Measurements from ENCODE around the gene ZGPAT.

ZGPAT gene

GRCh38 chr20:63783970-63784369 lies 76.1 kb downstream of the ZGPAT start:
- Histone ChIP-seq H3K9ac (ENCODE audit: low read length) (no peak overlapping the region), H4K20me1 (ENCODE audit: insufficient read depth, low read length) (no peaks in the 10 kb centered on the region), H3K27me3 (ENCODE audit: insufficient read depth, low read length) (0 out of 2 replicates have a peak, but pooled peaks cover 7% of the 10 kb centered on the region), H3K4me3 (ENCODE audit: low read depth, low read length, poor library complexity, severe bottlenecking) (no peak overlapping the region), H3K27ac (ENCODE audit: low read depth, low read length, poor library complexity, severe bottlenecking) (no peak overlapping the region), H3K9me2 (ENCODE audit: low read depth, low read length) (no peaks in the 10 kb centered on the region), H3K4me1 (ENCODE audit: insufficient read depth, low read length, severe bottlenecking) (peaks cover 3% of the 10 kb centered on the region), H3F3A (ENCODE audit: insufficient read depth, low read length) (no peaks in the 10 kb centered on the region), H3K4me2 (ENCODE audit: low read length) (no peak overlapping the region), H3K36me3 (ENCODE audit: insufficient read depth, low read length) (no peaks in the 10 kb centered on the region), H3K79me2 (ENCODE audit: insufficient read depth, low read length) (no peaks in the 10 kb centered on the region), H3K9me3 (ENCODE audit: low read length) (no peaks in the 10 kb centered on the region), H2AFZ (ENCODE audit: low read length) (no peak overlapping the region)
- no peak for TF ChIP-seq CTCF (IDR thresholded peaks at IDR 0.05; ENCODE audit: low read length)
- TF ChIP-seq EZH2 (IDR thresholded peaks at IDR 0.05; ENCODE audit: borderline replicate concordance, low read length), result no peak

- no peaks in the 10 kb centered on the region for H3K36me3 ChIP-seq (ENCODE audit: insufficient read depth, low read length)
- H2AFZ ChIP-seq (ENCODE audit: low read length), result no peak overlapping the region
- no peaks in the 10 kb centered on the region for H3K9me3 ChIP-seq (ENCODE audit: low read length)
- H3K27ac ChIP-seq (ENCODE audit: low read depth, low read length, poor library complexity, severe bottlenecking), result no peak overlapping the region
- no peaks in the 10 kb centered on the region for H4K20me1 ChIP-seq (ENCODE audit: insufficient read depth, low read length)
- H3K9me2 ChIP-seq (ENCODE audit: low read depth, low read length), result no peaks in the 10 kb centered on the region
- no peaks in the 10 kb centered on the region for H3F3A ChIP-seq (ENCODE audit: insufficient read depth, low read length)
- H3K4me1 ChIP-seq (ENCODE audit: insufficient read depth, low read length, severe bottlenecking), result peaks cover 3% of the 10 kb centered on the region
- H3K27me3 ChIP-seq (ENCODE audit: insufficient read depth, low read length), result 0 out of 2 replicates have a peak, but pooled peaks cover 7% of the 10 kb centered on the region
- TF ChIP-seq CTCF (IDR thresholded peaks at IDR 0.05; ENCODE audit: low read length) (no peak), EZH2 (IDR thresholded peaks at IDR 0.05; ENCODE audit: borderline replicate concordance, low read length) (no peak)
- H3K79me2 ChIP-seq (ENCODE audit: insufficient read depth, low read length), result no peaks in the 10 kb centered on the region
- H3K4me3 ChIP-seq (ENCODE audit: low read depth, low read length, poor library complexity, severe bottlenecking), result no peak overlapping the region
- no peak overlapping the region for H3K4me2 ChIP-seq (ENCODE audit: low read length)
- H3K9ac ChIP-seq (ENCODE audit: low read length), result no peak overlapping the region
These were observed 77.9 kb downstream of the ZGPAT start for GRCh38 chr20:63785691-63786131.
